GM12878 (cell line): ENCODE data around the gene KCNJ10. TPM values are rescaled to one million over a fixed set of nuclear protein-coding genes. Genes with fewer than 3 reads are reported as not detected.

Experiments
- ATAC-seq: fragments of 200-7000 bp; cut with Tn5 transposase; 3 replicates; pipeline ENCODE4 v1.9.1; 2020; ENCODE audit warnings: mild to moderate bottlenecking, moderate library complexity
- BruUV-seq: library from RNA; stranded (reverse); fragments of 400-500 nt; replicated peaks from 2 replicates; lab custom pipeline; 2021; lab: Mats Ljungman, UMichigan
- CTCF ChIA-PET: fragments of 300-600 bp; sonication (Branson Sonifier 250); formaldehyde crosslinking; extraction: SDS; loops from one replicate; lab custom pipeline; 2021; ENCODE audit warnings: inconsistent platforms; lab: Yijun Ruan, JAX
- POLR2A ChIA-PET: fragments of 350-600 bp; formaldehyde crosslinking; extraction: SDS; loops from one replicate; lab custom pipeline; 2021; ENCODE audit warnings: inconsistent platforms; lab: Charles Lee
- RAD21 ChIA-PET: fragments of 300-600 bp; sonication (Branson Sonifier 250); formaldehyde crosslinking; loops from one replicate; lab custom pipeline; 2023; ENCODE audit warnings: antibody characterized with exemption; ENCODE audit not compliant: unreplicated experiment; lab: Charles Lee
- SMC1A ChIA-PET: fragments of 300-600 bp; sonication (Branson Sonifier 250); formaldehyde crosslinking; loops from one replicate; lab custom pipeline; 2023; ENCODE audit not compliant: unreplicated experiment, uncharacterized antibody; lab: Charles Lee
- DNase-seq: peaks from one replicate; pipeline ENCODE4 v3.0.0-alpha.2; 2011; ENCODE audit warnings: low read depth, low spot score
- FAIRE-seq: peaks from 3 replicates; lab custom pipeline; 2011; peaks lifted over from hg19 to GRCh38; lab: Jason Lieb, UNC
- H2AFZ ChIP-seq: 2 replicates; pipeline ENCODE4 v1.6.0; 2011; ENCODE audit warnings: low read depth, low read length, control low read depth; ENCODE audit not compliant: control insufficient read depth
- H3K27ac ChIP-seq: 2 replicates; pipeline ENCODE4 v1.5.1; 2011; ENCODE audit warnings: control low read depth; ENCODE audit not compliant: control insufficient read depth, insufficient read depth
- H3K27me3 ChIP-seq, 2 experiments: replicated peaks in 1 of 2; 2 replicates each; pipeline versions ENCODE4 v1.6.0 to v1.6.1; 2011; ENCODE audit warnings: low read length in 1 of 2; ENCODE audit not compliant: control insufficient read depth in 2 of 2, insufficient read depth in 2 of 2
- H3K36me3 ChIP-seq, 2 experiments: 2 replicates each; pipeline ENCODE4 v1.5.1; 2011; ENCODE audit warnings: low read length in 1 of 2; ENCODE audit not compliant: control insufficient read depth in 2 of 2, insufficient read depth in 2 of 2
- H3K4me1 ChIP-seq: 2 replicates; pipeline ENCODE4 v1.6.1; 2011; ENCODE audit warnings: mild to moderate bottlenecking, low read length, moderate library complexity, mixed read lengths; ENCODE audit not compliant: control insufficient read depth, insufficient read depth
- H3K4me2 ChIP-seq: 2 replicates; pipeline ENCODE4 v1.6.0; 2011; ENCODE audit warnings: control low read depth; ENCODE audit not compliant: control insufficient read depth, insufficient read depth
- H3K4me3 ChIP-seq: fragments of 200-600 bp; sonication (generic); 2 replicates; pipeline ENCODE4 v1.5.1; 2016
- H3K79me2 ChIP-seq: 2 replicates; pipeline ENCODE4 v1.6.0; 2011; ENCODE audit warnings: low read length; ENCODE audit not compliant: control insufficient read depth, insufficient read depth
- H3K9ac ChIP-seq: 2 replicates; pipeline ENCODE4 v1.8.0; 2011; ENCODE audit warnings: low read length, control low read depth, mixed read lengths; ENCODE audit not compliant: control insufficient read depth, insufficient read depth
- H3K9me3 ChIP-seq: replicated peaks from 3 replicates; pipeline ENCODE4 v1.5.1; 2011; ENCODE audit warnings: mild to moderate bottlenecking, low read length; ENCODE audit not compliant: control insufficient read depth, insufficient read depth
- H4K20me1 ChIP-seq: 2 replicates; pipeline ENCODE4 v1.6.0; 2011; ENCODE audit not compliant: control insufficient read depth, insufficient read depth
- BRCA1 ChIP-seq: IDR thresholded peaks from 2 replicates; pipeline ENCODE4 v1.6.1; 2011; ENCODE audit warnings: low read depth, low read length, improper control_type of control experiment
- CBX5 ChIP-seq: sonication (generic); IDR thresholded peaks from 2 replicates; pipeline ENCODE4 v1.6.1; 2016; ENCODE audit warnings: low read depth, moderate library complexity, mild to moderate bottlenecking, inconsistent platforms
- FOXK2 ChIP-seq: fragments of 450-650 bp; IDR thresholded peaks from 2 replicates; pipeline ENCODE4 v1.6.1; 2017; ENCODE audit warnings: mild to moderate bottlenecking, moderate library complexity
- MAX ChIP-seq: IDR thresholded peaks from 2 replicates; pipeline ENCODE4 v1.6.1; 2012; ENCODE audit warnings: low read depth, low read length, improper control_type of control experiment
- MTA3 ChIP-seq: IDR thresholded peaks from 2 replicates; pipeline ENCODE4 v1.6.1; 2012; ENCODE audit warnings: low read length, inconsistent platforms, borderline replicate concordance
- MYC ChIP-seq: IDR thresholded peaks from 2 replicates; pipeline ENCODE4 v1.6.1; 2011; ENCODE audit warnings: mild to moderate bottlenecking, low read length, moderate library complexity, inconsistent platforms; ENCODE audit not compliant: insufficient read depth, insufficient replicate concordance, insufficient read length, severe bottlenecking
- SP1 ChIP-seq: IDR thresholded peaks from one replicate; pipeline ENCODE4 v1.6.1; 2011; ENCODE audit warnings: low read depth, low read length
- SPI1 ChIP-seq: IDR thresholded peaks from 2 replicates; pipeline ENCODE4 v1.6.1; 2011; ENCODE audit warnings: low read depth, mild to moderate bottlenecking, low read length, moderate library complexity, borderline replicate concordance; ENCODE audit not compliant: insufficient read depth
- STAT1 ChIP-seq: fragments of 450-650 bp; conservative IDR thresholded peaks from 2 replicates; pipeline ENCODE4 v1.6.1; 2014; ENCODE audit warnings: antibody characterized with exemption, mild to moderate bottlenecking
- ZBTB11 ChIP-seq: fragments of 450-650 bp; formaldehyde crosslinking; IDR thresholded peaks from 2 replicates; pipeline ENCODE4 v1.5.0; 2022; ENCODE audit warnings: mild to moderate bottlenecking, missing genetic modification characterization
- ZNF207 ChIP-seq: fragments of 450-650 bp; IDR thresholded peaks from 2 replicates; pipeline ENCODE4 v1.6.1; 2014; ENCODE audit warnings: antibody characterized with exemption, mild to moderate bottlenecking, borderline replicate concordance
- ZNF687 ChIP-seq: fragments of 450-650 bp; IDR thresholded peaks from 2 replicates; pipeline ENCODE4 v1.6.1; 2017; ENCODE audit warnings: mild to moderate bottlenecking, moderate library complexity
- WGBS: methylation state at CpG from one replicate; pipeline ENCODE4 v1.1.6; 2016; ENCODE audit warnings: low lambda C conversion rate; ENCODE audit not compliant: insufficient replicate concordance, insufficient coverage; ENCODE audit errors: missing lambda C conversion rate; 5-methylcytosine and 5-hydroxymethylcytosine counted together
- in situ Hi-C: fragments of 300-500 bp; cut with MboI; formaldehyde crosslinking; loops from 9 replicates; pipeline ENCODE4 v1.14.3; 2018; ENCODE audit warnings: mixed read lengths
- intact Hi-C: fragments of 100-400 bp; cut with micrococcal nuclease; formaldehyde crosslinking; loops from one replicate; pipeline ENCODE4 v1.14.2; 2022; ENCODE audit not compliant: unreplicated experiment
- polyA plus RNA-seq, 11 experiments: library from polyadenylated mRNA; depleted of rRNA in 4 of 11; unstranded in 6 of 11; stranded (reverse) in 5 of 11; fragments of >200 nt; fragmentation: Nextera tagmentation in 4 of 11; fragmentation: Illumina TruSeq in 1 of 11; extraction: Ambion mirVana in 4 of 11; extraction: Trizol in 1 of 11; gene quantifications; 1 replicate in 1 of 11; 2 replicates in 10 of 11; pipeline versions ENCODE4 v1.2.1 to v1.2.3, GENCODE V29; 2011 to 2016; ENCODE audit warnings: inconsistent platforms in 2 of 11, missing spikeins in 2 of 11, low read depth in 1 of 11
- total RNA-seq, 4 experiments: library from RNA; depleted of rRNA in 3 of 4; stranded (reverse); fragments of >200 nt in 3 of 4; fragmentation: Illumina TruSeq in 1 of 4; extraction: Trizol in 1 of 4; gene quantifications; 2 replicates each; pipeline versions ENCODE4 v1.2.1 to v1.2.3, GENCODE V29; 2013 to 2021

The KCNJ10 gene
- total and polyA plus RNA-seq, 10 of the 15 experiments (the other 5 are each of a cell fraction or from before 2014, with no cell fraction given): 0.01 to 0.29 (median 0.09) TPM; not detected in 2

GRCh38 chr1:160109686-160110085 is 39.7 kb upstream of the KCNJ10 start:
- WGBS: 65% methylated on average over 4 of the region's 4 CpGs
- Histone ChIP-seq H3K4me1 (no peaks in the 10 kb centered on the region), H3K27ac (no peak overlapping the region), H3K4me2 (no peak overlapping the region), H2AFZ (no peak overlapping the region), H4K20me1 (no peaks in the 10 kb centered on the region), H3K36me3 (no peaks in the 10 kb centered on the region), H3K79me2 (no peaks in the 10 kb centered on the region), H3K9me3 (no peaks in the 10 kb centered on the region), H3K27me3 (no peaks in the 10 kb centered on the region; a peak in 1 of 4 replicates), H3K4me3 (no peak overlapping the region), H3K9ac (no peak overlapping the region)
- ATAC-seq (no peak), DNase-seq (no peak), FAIRE-seq (no peak)
- ChIA-PET RAD21 (interaction anchor here (2.2 kb wide), 1 partner anchor 142 kb away, joined by 14 read pairs; no protein-coding TSS in a partner anchor), POLR2A (no interaction called here), SMC1A (interaction anchor here (2.7 kb wide), 1 partner anchor 142 kb away, joined by 19 read pairs; no protein-coding TSS in a partner anchor), CTCF (interaction anchor here (1.2 to 11.6 kb wide), 11 partner anchors 12 to 267 kb away, joined by 3 to 189 read pairs (median 5); partner anchors contain the start of gene IGSF8)
- in situ Hi-C loops (no loop called here), intact Hi-C loops (loop anchor here (2.0 kb wide), 1 partner anchor 143 kb away; no protein-coding TSS in a partner anchor)
- no TSS peak for BruUV-seq
- TF ChIP-seq CBX5 (no peak), SP1 (no peak), SPI1 (no peak), MTA3 (no peak), MAX (no peak), ZBTB11 (CRISPR knock-in tag) (no peak), BRCA1 (no peak), ZNF687 (no peak), FOXK2 (no peak), MYC (no peak), ZNF207 (no peak), STAT1 (no peak)
